GM18951 (cell line): ENCODE data around the gene BBS9.
"Not testable (repeated sequence)": the region's sequence is repeated elsewhere in the genome, so short reads cannot be mapped to it uniquely, and the experiment has no call there.

ENCODE experiments used
- POLR2A ChIP-seq: IDR thresholded peaks from 4 replicates; pipeline ENCODE4 v1.6.1; 2011; ENCODE audit warnings: mild to moderate bottlenecking; ENCODE audit not compliant: insufficient read length, insufficient read depth; ENCODE audit errors: extremely low read depth
- in situ Hi-C: fragments of 300-500 bp; cut with MboI; formaldehyde crosslinking; loops from one replicate; pipeline ENCODE4 v1.12.0; 2022; ENCODE audit warnings: low sequenced_read_pairs, mixed read lengths, inconsistent platforms; ENCODE audit not compliant: unreplicated experiment

BBS9 gene

DNA sequence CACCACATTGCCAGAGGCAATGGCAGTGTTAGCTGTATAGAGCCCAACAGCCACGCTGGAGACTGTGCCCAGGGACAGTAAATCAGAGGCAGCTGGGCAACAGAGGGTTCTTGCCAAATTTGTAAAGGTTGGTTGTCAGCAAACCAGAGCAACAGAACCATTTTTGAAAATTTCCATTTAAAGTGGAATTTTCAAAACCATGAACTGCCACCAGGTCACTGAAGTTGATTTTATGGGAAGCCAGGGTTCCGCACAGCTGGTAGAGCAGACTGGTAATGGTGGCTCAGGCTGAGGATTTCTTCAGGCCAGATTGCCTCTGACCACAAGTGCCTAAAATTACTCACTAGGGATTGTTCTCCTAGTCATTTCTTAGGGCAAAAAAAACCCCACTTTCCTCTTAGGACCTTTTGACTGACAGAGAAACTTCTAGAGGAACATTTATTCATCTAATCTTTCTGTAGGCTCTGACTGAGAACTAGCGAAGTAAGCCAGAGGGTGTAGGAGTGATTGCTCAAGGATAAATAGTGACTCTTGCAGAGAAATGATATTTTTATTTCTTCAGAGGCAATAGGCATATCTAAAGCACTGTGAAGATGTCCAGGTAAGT is 342.4 kb downstream of the BBS9 start:
- no peak for TF ChIP-seq POLR2A

DNA sequence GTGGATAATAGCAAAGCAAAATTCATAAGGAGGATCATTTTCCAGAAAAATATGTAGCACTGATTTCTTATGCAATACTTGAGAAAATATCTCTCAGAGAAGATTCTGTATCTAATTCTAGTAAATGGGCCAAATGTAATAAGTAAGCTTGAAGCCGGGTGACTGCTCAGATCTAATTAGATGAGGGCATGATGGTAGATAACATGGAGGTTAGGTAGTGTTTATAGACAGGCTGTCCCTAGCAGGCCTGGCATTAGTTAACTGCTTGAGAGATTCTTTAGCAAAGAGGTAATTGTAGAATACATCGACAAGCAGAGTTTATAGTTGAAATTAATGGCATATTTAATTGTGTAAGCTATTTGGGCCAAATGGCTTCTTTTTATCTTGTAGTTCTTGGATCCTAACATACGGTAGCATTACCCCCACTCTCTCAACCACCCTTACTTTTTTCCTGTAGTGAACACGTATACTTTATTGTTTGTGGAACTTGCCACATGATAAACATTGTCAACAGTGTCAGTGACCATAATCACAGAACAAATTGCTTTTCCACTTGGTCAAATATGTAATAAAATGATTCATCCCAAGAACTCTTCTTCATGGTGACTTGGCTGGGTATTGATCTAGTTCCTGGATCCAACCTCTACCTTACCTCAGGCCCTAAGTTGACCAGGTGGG is 343.1 kb downstream of the BBS9 start:
- in situ Hi-C loops, result no loop called here

More for the DNA sequence above, 342.4 kb downstream of the BBS9 start:
- in situ Hi-C loops, result no loop called here

DNA sequence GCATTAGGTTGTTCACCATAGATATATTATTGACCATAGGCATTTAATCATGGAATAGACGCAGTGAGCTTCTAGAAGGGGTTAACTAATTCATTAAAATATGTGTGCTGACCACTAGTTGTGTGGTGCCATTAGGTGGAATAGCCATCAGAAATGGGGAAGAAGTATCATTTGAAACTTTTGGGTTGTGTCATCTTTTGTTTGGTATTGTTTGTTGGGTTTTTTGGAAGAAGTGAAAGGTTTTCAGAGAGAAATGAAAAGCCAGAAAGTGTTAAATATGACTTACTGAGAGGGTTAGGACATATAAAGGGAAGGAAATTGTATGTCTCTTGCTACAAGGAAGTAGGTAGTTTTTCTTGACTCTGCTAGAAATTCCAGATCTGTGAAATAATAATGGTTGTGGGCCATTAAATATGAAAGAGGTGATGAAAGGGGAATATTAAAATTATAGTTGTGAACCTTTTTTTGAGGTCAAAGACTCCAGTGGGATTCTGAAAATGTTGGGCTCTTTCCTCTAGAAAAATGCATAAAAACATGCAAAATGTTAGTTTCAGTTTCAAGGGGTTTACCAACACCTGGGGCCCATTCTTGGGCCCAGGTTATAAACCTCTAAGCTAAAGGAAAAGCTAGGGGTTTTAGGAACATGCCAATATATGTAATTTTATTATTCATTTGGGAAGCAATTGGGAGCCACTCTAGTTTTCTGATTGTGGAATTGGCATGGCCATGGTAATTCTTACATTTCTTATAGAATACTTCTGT is 348.5 kb downstream of the BBS9 start:
- no peak for TF ChIP-seq POLR2A
- in situ Hi-C loops, result no loop called here

More for the DNA sequence above, 343.1 kb downstream of the BBS9 start:
- TF ChIP-seq POLR2A, result no peak

GRCh38 chr7:33484476-33484875 is 355.1 kb downstream of the BBS9 start:
- in situ Hi-C loops, result not testable (repeated sequence)

DNA sequence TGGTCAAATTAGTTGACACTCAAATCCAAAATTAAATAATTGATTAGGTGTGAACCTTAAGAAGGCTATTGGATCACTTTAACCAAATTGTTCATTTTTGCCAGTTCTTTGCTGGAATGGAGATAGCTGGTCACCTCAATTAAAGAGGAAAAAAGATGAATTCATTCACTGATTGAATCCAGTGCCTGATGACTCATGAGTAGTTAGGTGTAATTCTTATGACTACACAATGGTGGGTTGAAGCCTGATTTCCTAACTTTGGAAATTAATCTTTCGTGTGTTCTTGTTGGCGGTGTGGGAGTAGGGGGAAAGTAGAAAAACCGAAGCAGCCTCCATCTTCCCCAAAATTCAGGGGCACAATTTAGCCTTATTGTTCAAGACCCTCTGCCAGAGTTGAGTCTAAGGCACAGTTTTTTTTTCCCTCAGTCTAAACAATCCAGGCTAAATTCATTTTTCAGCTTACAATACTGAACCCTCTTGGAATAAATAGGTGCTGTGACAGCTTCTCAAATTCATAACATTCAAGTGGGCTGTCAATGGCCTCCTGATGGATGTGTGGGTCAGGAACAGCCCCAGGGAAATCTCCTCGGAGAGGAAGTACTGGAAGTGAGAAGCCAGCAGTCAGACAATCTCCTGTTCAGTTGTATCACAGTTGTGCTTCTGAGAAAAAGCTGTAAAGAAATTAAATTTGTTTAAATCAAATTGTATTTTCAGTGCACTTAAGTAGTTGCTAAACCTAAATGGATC is 356.6 kb downstream of the BBS9 start:
- no peak for TF ChIP-seq POLR2A

DNA sequence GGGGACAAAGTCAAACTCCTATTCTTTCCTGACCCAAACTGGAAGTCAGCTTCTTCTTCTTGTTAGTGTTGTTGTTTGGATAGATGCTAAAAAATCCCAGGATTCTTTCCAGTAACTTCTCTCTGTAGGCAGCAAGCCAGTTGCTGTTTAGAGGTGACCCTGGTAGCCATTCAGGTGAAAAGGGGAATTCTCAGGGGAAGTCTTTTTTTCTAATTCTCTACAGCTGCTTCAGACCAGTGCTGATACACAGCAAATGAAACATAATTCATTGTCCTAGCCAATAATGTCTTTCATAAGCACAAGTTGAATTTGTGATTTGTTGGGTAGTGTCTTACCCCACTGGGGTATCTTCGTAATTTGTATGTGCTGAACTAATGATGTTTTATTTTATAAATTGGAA is 357.3 kb downstream of the BBS9 start:
- in situ Hi-C loops, result no loop called here
- TF ChIP-seq POLR2A, result no peak

More for the DNA sequence above, 356.6 kb downstream of the BBS9 start:
- in situ Hi-C loops, result no loop called here

DNA sequence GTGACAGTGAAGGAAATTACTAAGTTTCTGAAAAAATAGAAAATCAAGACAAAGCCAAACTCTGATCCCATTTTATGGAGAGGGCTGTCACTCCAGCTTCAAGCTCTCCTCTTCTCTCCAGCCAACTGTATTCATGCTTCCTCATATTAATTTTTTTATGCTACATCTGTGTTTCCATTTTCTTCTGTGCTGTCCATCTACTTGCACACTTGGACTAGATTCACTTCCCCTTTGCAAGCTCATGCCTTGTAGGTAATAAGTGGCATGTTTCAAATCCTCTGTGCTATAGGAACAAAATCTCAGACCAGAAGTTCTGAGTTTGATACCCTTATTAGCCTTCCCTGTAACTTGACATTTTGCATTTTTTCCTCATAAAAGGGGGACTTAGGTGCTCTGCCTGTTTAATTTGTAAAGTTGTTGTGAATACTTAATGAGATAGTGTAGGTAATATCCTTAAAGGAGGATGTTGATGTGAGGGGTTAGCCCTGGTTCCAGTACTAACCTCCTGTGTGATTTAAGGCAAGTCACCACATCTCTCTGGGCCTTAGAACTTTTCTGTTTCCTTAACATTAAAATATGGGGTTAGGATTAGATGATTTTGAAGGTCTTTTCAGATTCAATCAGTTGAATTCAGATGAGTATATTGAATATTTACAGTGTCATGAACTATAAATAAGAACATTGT is 358.8 kb downstream of the BBS9 start:
- TF ChIP-seq POLR2A, result no peak
- in situ Hi-C loops, result no loop called here

DNA sequence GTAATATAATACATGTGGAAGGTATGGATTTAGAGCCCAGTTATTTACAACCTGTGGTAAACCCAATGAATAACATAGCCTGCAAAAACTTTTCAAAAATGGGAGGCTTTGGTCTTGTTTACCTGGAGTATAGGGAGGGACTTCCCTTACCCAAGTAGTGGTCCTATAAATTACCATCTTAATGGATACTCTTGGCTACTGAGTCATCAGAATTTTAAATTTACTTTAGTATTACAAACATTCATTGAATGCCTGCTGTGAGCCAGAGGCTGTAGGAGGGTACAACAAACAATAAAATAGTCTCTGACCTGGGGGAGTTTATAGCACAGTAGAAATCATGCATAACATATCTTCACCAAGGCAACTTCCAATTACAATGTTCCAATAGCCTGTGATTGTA is 365.1 kb downstream of the BBS9 start:
- in situ Hi-C loops, result no loop called here
- TF ChIP-seq POLR2A, result no peak

GRCh38 chr7:33495207-33495606 is 365.8 kb downstream of the BBS9 start:
- in situ Hi-C loops, result no loop called here
- no peak for TF ChIP-seq POLR2A

DNA sequence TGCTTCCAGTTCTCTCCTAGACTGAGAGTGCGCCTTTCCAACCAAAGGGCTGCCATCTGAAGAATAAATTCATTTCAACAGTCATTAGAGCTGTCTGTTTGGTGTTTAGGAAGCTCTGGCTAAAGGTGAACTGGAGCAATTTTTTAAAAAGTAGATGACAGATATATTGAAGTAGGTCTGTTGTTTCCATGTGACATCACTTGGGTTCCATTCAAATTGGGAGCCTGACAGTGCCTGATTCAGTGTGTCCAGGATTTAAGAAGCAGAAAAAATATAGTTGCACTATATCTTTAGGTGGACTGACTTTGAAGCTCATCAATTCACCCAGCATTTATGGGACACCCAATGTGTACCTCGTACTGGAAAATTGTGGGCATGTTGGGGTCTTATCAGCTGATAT is 367.7 kb downstream of the BBS9 start:
- no peak for TF ChIP-seq POLR2A
- in situ Hi-C loops, result no loop called here

- in situ Hi-C loops, result no loop called here
- TF ChIP-seq POLR2A, result no peak
These were observed 371.6 kb downstream of the BBS9 start for GRCh38 chr7:33500703-33501701.

- no peak for TF ChIP-seq POLR2A
- in situ Hi-C loops, result no loop called here
These were observed 373.6 kb downstream of the BBS9 start for GRCh38 chr7:33503014-33503413.
